HCT116 (cell line): ENCODE data around the gene GRB7. TPM values are rescaled to one million over a fixed set of nuclear protein-coding genes. Genes with fewer than 3 reads are reported as not detected.

Experiments used
- ATAC-seq: fragments of 200-7000 bp; cut with Tn5 transposase; 2 replicates; pipeline ENCODE4 v1.9.1; 2020; ENCODE audit warnings: mild to moderate bottlenecking, moderate library complexity
- BruUV-seq: library from RNA; stranded (reverse); fragments of 400-500 nt; replicated peaks from 2 replicates; lab custom pipeline; 2021; lab: Mats Ljungman, UMichigan
- CTCF ChIA-PET: fragments of 300-600 bp; sonication (Branson Sonifier 250); formaldehyde crosslinking; loops from one replicate; lab custom pipeline; 2021; ENCODE audit warnings: antibody characterized with exemption; lab: Charles Lee
- POLR2A ChIA-PET: fragments of 300-600, 350-600 bp; sonication (Branson Sonifier 250); formaldehyde crosslinking; loops from one replicate; lab custom pipeline; 2021; ENCODE audit warnings: antibody characterized with exemption; lab: Charles Lee
- RAD21 ChIA-PET, 2 experiments: fragments of 300-600 bp; sonication (Branson Sonifier 250); formaldehyde crosslinking; loops; one replicate each; lab custom pipeline; 2023; ENCODE audit warnings: low total read pairs in 2 of 2; ENCODE audit not compliant: uncharacterized antibody in 2 of 2, unreplicated experiment in 2 of 2, low non-redundant PET in 1 of 2; lab: Charles Lee
- DNase-seq: peaks from one replicate; pipeline ENCODE4 v3.0.0-alpha.2; 2010; ENCODE audit warnings: low read depth, low spot score
- H2AFZ ChIP-seq: fragments of 200-600 bp; shearing (Covaris generic), sonication (generic); 2 replicates; pipeline ENCODE4 v1.6.1; 2017; ENCODE audit warnings: low read depth, mixed run types, mixed read lengths, antibody characterized with exemption, low read length; ENCODE audit not compliant: poor library complexity, severe bottlenecking
- H3K27ac ChIP-seq: 2 replicates; pipeline ENCODE4 v1.5.1; 2012; ENCODE audit warnings: low read depth, low read length
- H3K27me3 ChIP-seq: fragments of 200-600 bp; sonication (generic); 2 replicates; pipeline ENCODE4 v1.6.1; 2016; ENCODE audit warnings: mixed run types, low read length, mixed read lengths; ENCODE audit not compliant: insufficient read depth
- H3K36me3 ChIP-seq, 2 experiments: fragments of 200-500 bp in 1 of 2; fragments of 200-600 bp in 1 of 2; sonication (Bioruptor generic) in 1 of 2; sonication (generic) in 1 of 2; 2 replicates each; pipeline versions ENCODE4 v1.5.1 to v1.6.1; 2014 to 2016; ENCODE audit warnings: low read length in 2 of 2, inconsistent platforms in 1 of 2, mixed read lengths in 1 of 2, mixed run types in 1 of 2; ENCODE audit not compliant: insufficient read depth in 2 of 2, control insufficient read depth in 1 of 2
- H3K4me1 ChIP-seq, 2 experiments: fragments of 200-600 bp in 1 of 2; sonication (generic) in 1 of 2; 2 replicates each; pipeline versions ENCODE4 v1.5.1 to v1.6.1; 2012 to 2017; ENCODE audit warnings: low read length in 2 of 2, inconsistent platforms in 1 of 2, mild to moderate bottlenecking in 1 of 2, mixed read lengths in 1 of 2, mixed run types in 1 of 2, moderate library complexity in 1 of 2; ENCODE audit not compliant: insufficient read depth in 2 of 2, control insufficient read depth in 1 of 2
- H3K4me2 ChIP-seq: fragments of 200-600 bp; sonication (generic); 2 replicates; pipeline ENCODE4 v1.6.1; 2017; ENCODE audit warnings: mixed run types, low read length, mixed read lengths
- H3K4me3 ChIP-seq, 2 experiments: fragments of 200-600 bp in 1 of 2; sonication (generic) in 1 of 2; replicated peaks in 1 of 2; 2 replicates each; pipeline ENCODE4 v1.5.1; 2011 to 2016; ENCODE audit warnings: low read length in 2 of 2, control low read depth in 1 of 2, low read depth in 1 of 2, mild to moderate bottlenecking in 1 of 2, mixed read lengths in 1 of 2, mixed run types in 1 of 2
- H3K79me2 ChIP-seq: fragments of 200-600 bp; sonication (generic); 2 replicates; pipeline ENCODE4 v1.6.1; 2017; ENCODE audit warnings: mild to moderate bottlenecking, mixed run types, low read length, moderate library complexity, mixed read lengths; ENCODE audit not compliant: insufficient read depth
- H3K9ac ChIP-seq: fragments of 200-600 bp; sonication (generic); 2 replicates; pipeline ENCODE4 v1.6.1; 2016; ENCODE audit warnings: low read length, mixed read lengths
- H3K9me2 ChIP-seq: fragments of 200-600 bp; sonication (generic), shearing (Covaris generic); 2 replicates; pipeline ENCODE4 v1.6.1; 2017; ENCODE audit warnings: mixed run types, mild to moderate bottlenecking, moderate library complexity; ENCODE audit not compliant: insufficient read depth
- H3K9me3 ChIP-seq, 2 experiments: fragments of 200-500 bp in 1 of 2; fragments of 200-600 bp in 1 of 2; sonication (Bioruptor generic) in 1 of 2; sonication (generic) in 1 of 2; 2 replicates each; pipeline ENCODE4 v1.6.1; 2014 to 2017; ENCODE audit warnings: low read length in 2 of 2, mixed read lengths in 2 of 2, inconsistent platforms in 1 of 2, low read depth in 1 of 2, mild to moderate bottlenecking in 1 of 2, mixed run types in 1 of 2, moderate library complexity in 1 of 2; ENCODE audit not compliant: control insufficient read depth in 1 of 2, insufficient read depth in 1 of 2
- H4K20me1 ChIP-seq: fragments of 200-600 bp; sonication (generic), shearing (Covaris generic); 2 replicates; pipeline ENCODE4 v1.6.1; 2017; ENCODE audit warnings: mixed run types, mild to moderate bottlenecking, moderate library complexity; ENCODE audit not compliant: insufficient read depth
- EGR1 ChIP-seq: IDR thresholded peaks from 2 replicates; pipeline ENCODE4 v1.6.1; 2012; ENCODE audit warnings: low read depth
- ELF1 ChIP-seq: IDR thresholded peaks from 2 replicates; pipeline ENCODE4 v1.6.1; 2012; ENCODE audit warnings: low read depth, borderline replicate concordance
- EZH2 ChIP-seq: fragments of 200-600 bp; sonication (generic); IDR thresholded peaks from 2 replicates; pipeline ENCODE4 v1.6.1; 2017; ENCODE audit warnings: antibody characterized with exemption, mixed run types
- MAX ChIP-seq: IDR thresholded peaks from 2 replicates; pipeline ENCODE4 v1.6.1; 2012
- POLR2A ChIP-seq: IDR thresholded peaks from 2 replicates; pipeline ENCODE4 v1.7.0; 2011; ENCODE audit warnings: borderline replicate concordance; ENCODE audit not compliant: insufficient read depth, insufficient read length; ENCODE audit errors: extremely low read depth
- POLR2AphosphoS5 ChIP-seq: IDR thresholded peaks from 2 replicates; pipeline ENCODE4 v1.6.1; 2011; ENCODE audit warnings: mild to moderate bottlenecking, low read depth, low read length, moderate library complexity
- RAD21 ChIP-seq: IDR thresholded peaks from 2 replicates; pipeline ENCODE4 v1.6.1; 2012; ENCODE audit warnings: low read depth, mild to moderate bottlenecking
- SIN3A ChIP-seq: IDR thresholded peaks from 2 replicates; pipeline ENCODE4 v1.6.1; 2012; ENCODE audit warnings: low read depth
- SP1 ChIP-seq: IDR thresholded peaks from 2 replicates; pipeline ENCODE4 v1.6.1; 2012; ENCODE audit warnings: low read depth
- YY1 ChIP-seq: IDR thresholded peaks from 2 replicates; pipeline ENCODE4 v1.6.1; 2011; ENCODE audit warnings: low read length, low read depth, moderate library complexity, mild to moderate bottlenecking; ENCODE audit not compliant: insufficient replicate concordance; ENCODE audit errors: extremely low read depth
- ZFX ChIP-seq: fragments of 450-650 bp; IDR thresholded peaks from 2 replicates; pipeline ENCODE4 v1.6.1; 2017
- intact Hi-C: fragments of 100-400 bp; cut with micrococcal nuclease; formaldehyde crosslinking; loops from 2 replicates; pipeline ENCODE4 v1.10.0; 2022
- total RNA-seq: library from RNA; stranded (reverse); gene quantifications from one replicate; pipeline ENCODE4 v1.2.1, GENCODE V29; 2021; ENCODE audit not compliant: unreplicated experiment
- TF ChIP-seq, protein P1 (sequence below), 3 experiments: fragments of 200-600 bp in 1 of 3; sonication (generic) in 1 of 3; IDR thresholded peaks in 2 of 3; conservative IDR thresholded peaks in 1 of 3; 2 replicates each; pipeline ENCODE4 v1.5.1; 2012 to 2017; ENCODE audit warnings: low read depth in 2 of 3, low read length in 2 of 3, antibody characterized with exemption in 1 of 3, borderline replicate concordance in 1 of 3, control low read depth in 1 of 3, mild to moderate bottlenecking in 1 of 3, mixed read lengths in 1 of 3, mixed run types in 1 of 3, moderate library complexity in 1 of 3; ENCODE audit not compliant: insufficient read depth in 1 of 3
- TF ChIP-seq, protein P2 (sequence below): IDR thresholded peaks from 2 replicates; pipeline ENCODE4 v1.6.1; 2012; ENCODE audit warnings: low read depth

GRB7 gene
- total RNA-seq, 1 experiment from 2014 or later = 51.9 TPM

GRCh38 chr17:39730095-39730921, 7.4 kb upstream of the GRB7 start, which contains the start of gene MIEN1:
Gene MIEN1 (minus strand): TSS chr17:39730532. CDS start chr17:39730495, 37 bp downstream.
- ATAC-seq = peak; percentile 89
- peak within 1 kb of the TSS; percentile 78 for H3K4me2 ChIP-seq
- H3K27me3 ChIP-seq = no peaks in the 10 kb centered on the region
- peak within 1 kb of the TSS; percentile 69 to 73 for H3K4me3 ChIP-seq
- RAD21 ChIA-PET = interaction anchor here in 1 of 2 experiments (1.6 kb wide), 1 partner anchor 42 kb away, joined by 3 read pairs; the partner anchor contains the start of gene PGAP3
- intact Hi-C loops = loop anchor here (10.0 kb wide), 1 partner anchor 224 kb away; no protein-coding TSS in a partner anchor
- BruUV-seq = TSS peak; percentile 80
- POLR2A ChIA-PET = interaction anchor here (0.6 to 2.5 kb wide), 4 partner anchors 30 to 152 kb away, joined by 3 to 6 read pairs (median 5); partner anchors contain the start of genes ERBB2 and PGAP3
- peaks cover 3 to 24% of the 10 kb centered on the region in 2 experiments; a peak in 3 of 4 replicates for H3K4me1 ChIP-seq
- peak; percentile 64 for DNase-seq
- peak within 1 kb of the TSS; percentile 77 for H3K27ac ChIP-seq
- peaks cover 3 to 17% of the 10 kb centered on the region in 2 experiments; a peak in 2 of 4 replicates for H3K36me3 ChIP-seq
- no peaks in the 10 kb centered on the region for H3K9me3 ChIP-seq
- H4K20me1 ChIP-seq = no peaks in the 10 kb centered on the region
- H3K9me2 ChIP-seq = no peaks in the 10 kb centered on the region
- peak within 1 kb of the TSS; percentile 31 for H2AFZ ChIP-seq
- TF ChIP-seq, protein P1, sequence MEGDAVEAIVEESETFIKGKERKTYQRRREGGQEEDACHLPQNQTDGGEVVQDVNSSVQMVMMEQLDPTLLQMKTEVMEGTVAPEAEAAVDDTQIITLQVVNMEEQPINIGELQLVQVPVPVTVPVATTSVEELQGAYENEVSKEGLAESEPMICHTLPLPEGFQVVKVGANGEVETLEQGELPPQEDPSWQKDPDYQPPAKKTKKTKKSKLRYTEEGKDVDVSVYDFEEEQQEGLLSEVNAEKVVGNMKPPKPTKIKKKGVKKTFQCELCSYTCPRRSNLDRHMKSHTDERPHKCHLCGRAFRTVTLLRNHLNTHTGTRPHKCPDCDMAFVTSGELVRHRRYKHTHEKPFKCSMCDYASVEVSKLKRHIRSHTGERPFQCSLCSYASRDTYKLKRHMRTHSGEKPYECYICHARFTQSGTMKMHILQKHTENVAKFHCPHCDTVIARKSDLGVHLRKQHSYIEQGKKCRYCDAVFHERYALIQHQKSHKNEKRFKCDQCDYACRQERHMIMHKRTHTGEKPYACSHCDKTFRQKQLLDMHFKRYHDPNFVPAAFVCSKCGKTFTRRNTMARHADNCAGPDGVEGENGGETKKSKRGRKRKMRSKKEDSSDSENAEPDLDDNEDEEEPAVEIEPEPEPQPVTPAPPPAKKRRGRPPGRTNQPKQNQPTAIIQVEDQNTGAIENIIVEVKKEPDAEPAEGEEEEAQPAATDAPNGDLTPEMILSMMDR (IDR thresholded peaks at IDR 0.05 in 2 of 3, conservative IDR thresholded peaks at IDR 0.05 in 1 of 3; ENCODE audit: borderline replicate concordance in 1 of 3, insufficient read depth in 1 of 3, low read depth in 2 of 3, low read length in 2 of 3) = peak; percentile 71 to 87 (median 82)
- TF ChIP-seq MAX (peak; percentile 92), EGR1 (no peak), POLR2A (peak; percentile 55), YY1 (peak; percentile 65), SIN3A (peak; percentile 77; the same call in 1 of the 2 replicates), POLR2AphosphoS5 (peak; percentile 84), ZFX (0 out of 2 replicates have a peak, but pooled peaks have one; percentile 24), ELF1 (peak; percentile 98; the same call in 1 of the 2 replicates), SP1 (peak; percentile 59), RAD21 (peak; percentile 75), EZH2 (no peak)
- TF ChIP-seq, protein P2, sequence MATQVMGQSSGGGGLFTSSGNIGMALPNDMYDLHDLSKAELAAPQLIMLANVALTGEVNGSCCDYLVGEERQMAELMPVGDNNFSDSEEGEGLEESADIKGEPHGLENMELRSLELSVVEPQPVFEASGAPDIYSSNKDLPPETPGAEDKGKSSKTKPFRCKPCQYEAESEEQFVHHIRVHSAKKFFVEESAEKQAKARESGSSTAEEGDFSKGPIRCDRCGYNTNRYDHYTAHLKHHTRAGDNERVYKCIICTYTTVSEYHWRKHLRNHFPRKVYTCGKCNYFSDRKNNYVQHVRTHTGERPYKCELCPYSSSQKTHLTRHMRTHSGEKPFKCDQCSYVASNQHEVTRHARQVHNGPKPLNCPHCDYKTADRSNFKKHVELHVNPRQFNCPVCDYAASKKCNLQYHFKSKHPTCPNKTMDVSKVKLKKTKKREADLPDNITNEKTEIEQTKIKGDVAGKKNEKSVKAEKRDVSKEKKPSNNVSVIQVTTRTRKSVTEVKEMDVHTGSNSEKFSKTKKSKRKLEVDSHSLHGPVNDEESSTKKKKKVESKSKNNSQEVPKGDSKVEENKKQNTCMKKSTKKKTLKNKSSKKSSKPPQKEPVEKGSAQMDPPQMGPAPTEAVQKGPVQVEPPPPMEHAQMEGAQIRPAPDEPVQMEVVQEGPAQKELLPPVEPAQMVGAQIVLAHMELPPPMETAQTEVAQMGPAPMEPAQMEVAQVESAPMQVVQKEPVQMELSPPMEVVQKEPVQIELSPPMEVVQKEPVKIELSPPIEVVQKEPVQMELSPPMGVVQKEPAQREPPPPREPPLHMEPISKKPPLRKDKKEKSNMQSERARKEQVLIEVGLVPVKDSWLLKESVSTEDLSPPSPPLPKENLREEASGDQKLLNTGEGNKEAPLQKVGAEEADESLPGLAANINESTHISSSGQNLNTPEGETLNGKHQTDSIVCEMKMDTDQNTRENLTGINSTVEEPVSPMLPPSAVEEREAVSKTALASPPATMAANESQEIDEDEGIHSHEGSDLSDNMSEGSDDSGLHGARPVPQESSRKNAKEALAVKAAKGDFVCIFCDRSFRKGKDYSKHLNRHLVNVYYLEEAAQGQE = no peak
- H3K79me2 ChIP-seq = peaks cover 10% of the 10 kb centered on the region; the same call in 1 of the 2 replicates
- CTCF ChIA-PET = interaction anchor here (0.6 to 3.3 kb wide), 21 partner anchors 9 to 335 kb away, joined by 3 to 27 read pairs (median 4); partner anchors contain the start of genes ERBB2 and PGAP3
- H3K9ac ChIP-seq = peak within 1 kb of the TSS; percentile 82
